Measurements from ENCODE around the gene ZFR2. TPM values are rescaled to one million over a fixed set of nuclear protein-coding genes. Genes with fewer than 3 reads are reported as not detected.

Gene ZFR2
- polyA plus RNA-seq, 3 donors: not detected

- no peak for DNase-seq
- intact Hi-C loops (cut with micrococcal nuclease): no loop called here
- Histone ChIP-seq H3K4me3 (replicated peaks in 1 of 3; ENCODE audit: low read depth in 2 of 3, low read length in 3 of 3) (no peak overlapping the region), H3K9me3 (replicated peaks in 1 of 2; ENCODE audit: control insufficient read depth in 1 of 2, insufficient read depth in 1 of 2, low read length in 2 of 2) (peaks cover 10 to 21% of the 10 kb centered on the region in 2 donors), H3K4me2 (replicated peaks; ENCODE audit: extremely low read depth, low read length, poor library complexity, severe bottlenecking) (no peak overlapping the region), H4K20me1 (ENCODE audit: insufficient read depth, low read length) (no peaks in the 10 kb centered on the region), H3K36me3 (replicated peaks in 1 of 2; ENCODE audit: control insufficient read depth in 1 of 2, insufficient read depth in 2 of 2, low read length in 2 of 2) (no peaks in the 10 kb centered on the region), H3K27ac (ENCODE audit: low read depth in 1 of 2, low read length in 2 of 2) (no peak overlapping the region), H3K9ac (ENCODE audit: insufficient read depth, low read length, poor library complexity, severe bottlenecking) (no peak overlapping the region), H3K79me2 (ENCODE audit: insufficient read depth, low read length) (no peaks in the 10 kb centered on the region), H2AFZ (ENCODE audit: insufficient read depth, low read depth, low read length, poor library complexity, severe bottlenecking) (no peak overlapping the region), H3K4me1 (ENCODE audit: control insufficient read depth in 1 of 2, insufficient read depth in 2 of 2, low read length in 2 of 2) (no peaks in the 10 kb centered on the region), H3K27me3 (ENCODE audit: control insufficient read depth in 2 of 2, insufficient read depth in 2 of 2, low read length in 2 of 2) (no peaks in the 10 kb centered on the region)
- no peak for TF ChIP-seq CTCF (IDR thresholded peaks at IDR 0.05)
- Mint-ChIP-seq H3K36me3 (no peaks in the 10 kb centered on the region), H3K27ac (no peak overlapping the region), H3K27me3 (ENCODE audit: low read depth in 3 of 3) (peaks cover 5 to 14% (median 13%) of the 10 kb centered on the region in 3 donors), H3K9me3 (peaks cover 5 to 28% (median 16%) of the 10 kb centered on the region in 7 donors), H3K4me3 (no peak overlapping the region), H3K4me1 (no peaks in the 10 kb centered on the region)
- WGBS (ENCODE audit: insufficient coverage): 95% methylated on average over 6 of the region's 11 CpGs
These were observed 17.3 kb downstream of the ZFR2 start for GRCh38 chr19:3851254-3852176.

- Histone ChIP-seq H2AFZ (ENCODE audit: insufficient read depth, low read depth, low read length, poor library complexity, severe bottlenecking) (no peak overlapping the region), H3K4me1 (ENCODE audit: control insufficient read depth in 1 of 2, insufficient read depth in 2 of 2, low read length in 2 of 2) (no peaks in the 10 kb centered on the region), H3K9me3 (replicated peaks in 1 of 2; ENCODE audit: control insufficient read depth in 1 of 2, insufficient read depth in 1 of 2, low read length in 2 of 2) (peaks cover 10 to 21% of the 10 kb centered on the region in 2 donors), H4K20me1 (ENCODE audit: insufficient read depth, low read length) (no peaks in the 10 kb centered on the region), H3K9ac (ENCODE audit: insufficient read depth, low read length, poor library complexity, severe bottlenecking) (no peak overlapping the region), H3K27ac (ENCODE audit: low read depth in 1 of 2, low read length in 2 of 2) (no peak overlapping the region), H3K79me2 (ENCODE audit: insufficient read depth, low read length) (no peaks in the 10 kb centered on the region), H3K4me3 (replicated peaks in 1 of 3; ENCODE audit: low read depth in 2 of 3, low read length in 3 of 3) (no peak overlapping the region), H3K27me3 (ENCODE audit: control insufficient read depth in 2 of 2, insufficient read depth in 2 of 2, low read length in 2 of 2) (no peaks in the 10 kb centered on the region), H3K36me3 (replicated peaks in 1 of 2; ENCODE audit: control insufficient read depth in 1 of 2, insufficient read depth in 2 of 2, low read length in 2 of 2) (no peaks in the 10 kb centered on the region), H3K4me2 (replicated peaks; ENCODE audit: extremely low read depth, low read length, poor library complexity, severe bottlenecking) (no peak overlapping the region)
- H3K4me1 Mint-ChIP-seq: no peaks in the 10 kb centered on the region
- intact Hi-C loops (cut with micrococcal nuclease): no loop called here
- no peak overlapping the region for H3K4me3 Mint-ChIP-seq
- TF ChIP-seq CTCF (IDR thresholded peaks at IDR 0.05): no peak
- H3K27me3 Mint-ChIP-seq (ENCODE audit: low read depth in 3 of 3): peaks cover 3 to 14% (median 7%) of the 10 kb centered on the region in 3 donors
- peak overlapping the region in 1 of 7 donors; percentile 13 for H3K27ac Mint-ChIP-seq
- DNase-seq: no peak
- no peaks in the 10 kb centered on the region for H3K36me3 Mint-ChIP-seq
- 83% methylated on average over 1 of the region's 6 CpGs for WGBS (ENCODE audit: insufficient coverage)
- H3K9me3 Mint-ChIP-seq: peaks cover 5 to 28% (median 14%) of the 10 kb centered on the region in 7 donors
These were observed 18.4 kb downstream of the ZFR2 start for GRCh38 chr19:3850320-3850972.
